Measurements from ENCODE around the gene RAB36.

RAB36 gene

GRCh38 chr22:23158516-23159290, 13.4 kb downstream of the RAB36 start:
- no peak for DNase-seq

DNA sequence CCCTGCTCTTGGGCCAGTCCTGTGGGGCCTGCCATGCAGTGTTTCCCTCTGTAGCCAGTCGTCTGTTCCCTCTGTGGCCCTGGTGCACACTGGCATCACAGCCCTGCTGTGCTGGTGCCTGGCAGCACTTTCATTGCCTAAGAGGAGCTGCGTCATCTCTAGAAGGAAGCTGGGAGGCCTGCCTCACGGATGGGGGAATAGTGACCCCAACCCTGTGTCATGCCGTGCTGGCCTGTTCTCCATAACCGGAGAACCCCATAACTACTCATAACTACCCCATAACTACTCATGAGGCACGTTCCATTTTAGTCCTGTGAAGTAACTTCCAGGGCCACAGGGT, 14.0 kb downstream of the RAB36 start:
- no peak for DNase-seq

DNA sequence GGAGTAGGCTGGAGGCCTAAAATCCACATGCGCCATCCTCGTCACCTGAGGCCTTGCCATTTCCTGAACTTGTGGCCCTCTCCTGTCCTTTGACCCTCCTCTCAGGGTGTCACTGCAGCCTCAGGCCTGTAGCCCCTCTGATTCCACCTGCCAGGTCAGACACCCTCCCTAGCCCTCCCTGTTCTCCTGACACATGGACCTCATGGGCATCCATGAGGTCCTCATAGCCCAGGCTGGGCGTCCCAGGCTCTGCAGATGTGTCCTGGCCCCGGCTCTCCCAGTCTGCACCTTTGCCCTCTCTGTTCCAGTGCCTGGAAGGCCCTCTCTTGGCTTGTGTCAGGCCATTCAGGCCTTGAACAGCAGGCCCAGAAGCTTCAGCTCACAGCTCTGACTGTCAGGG, 15.8 kb downstream of the RAB36 start:
- no peak for DNase-seq

- DNase-seq, result no peak
Measured at GRCh38 chr22:23161574-23161973, 16.3 kb downstream of the RAB36 start.

DNA sequence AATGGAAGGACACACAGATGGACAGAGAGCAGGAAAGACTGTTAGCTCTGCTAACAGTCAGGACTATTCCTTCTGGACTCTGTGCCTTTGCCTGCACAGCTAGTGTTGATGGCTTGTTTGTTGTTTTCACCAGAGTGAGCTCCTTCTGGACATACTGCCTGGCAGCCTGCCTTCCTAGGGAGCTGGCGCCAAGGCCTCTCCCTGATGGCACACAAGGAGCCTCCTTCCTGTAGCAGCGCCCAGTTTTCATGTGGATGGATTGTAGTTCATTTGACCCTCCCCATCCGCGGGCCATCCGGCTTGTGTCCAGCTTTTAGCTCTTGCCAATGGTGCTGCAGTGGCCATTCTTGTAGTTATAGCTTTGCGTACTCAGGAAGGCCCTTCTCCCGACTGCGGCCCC, 18.4 kb downstream of the RAB36 start:
- DNase-seq, result no peak

DNA sequence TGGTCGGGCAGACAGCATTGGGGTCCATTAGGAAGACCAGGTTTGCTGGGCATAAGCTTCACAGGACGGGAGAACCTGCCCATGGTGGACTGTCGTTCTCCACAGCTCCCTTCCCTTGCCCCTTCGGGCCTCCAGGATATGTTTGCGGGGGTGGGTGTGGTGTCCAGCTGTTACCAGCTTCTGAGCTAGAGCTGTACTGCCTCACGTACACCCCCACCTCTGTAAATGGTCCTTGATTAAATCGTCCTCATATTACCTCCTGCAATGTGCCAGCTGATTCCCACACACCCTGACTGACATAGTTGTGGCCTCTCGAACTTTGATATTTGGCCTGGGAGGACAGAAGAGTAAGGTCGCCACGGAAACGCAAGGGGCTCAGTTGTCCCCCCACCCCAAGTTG, 18.8 kb downstream of the RAB36 start:
- no peak for DNase-seq

GRCh38 chr22:23166042-23166831, 21.0 kb downstream of the RAB36 start:
- no peak for DNase-seq

DNA sequence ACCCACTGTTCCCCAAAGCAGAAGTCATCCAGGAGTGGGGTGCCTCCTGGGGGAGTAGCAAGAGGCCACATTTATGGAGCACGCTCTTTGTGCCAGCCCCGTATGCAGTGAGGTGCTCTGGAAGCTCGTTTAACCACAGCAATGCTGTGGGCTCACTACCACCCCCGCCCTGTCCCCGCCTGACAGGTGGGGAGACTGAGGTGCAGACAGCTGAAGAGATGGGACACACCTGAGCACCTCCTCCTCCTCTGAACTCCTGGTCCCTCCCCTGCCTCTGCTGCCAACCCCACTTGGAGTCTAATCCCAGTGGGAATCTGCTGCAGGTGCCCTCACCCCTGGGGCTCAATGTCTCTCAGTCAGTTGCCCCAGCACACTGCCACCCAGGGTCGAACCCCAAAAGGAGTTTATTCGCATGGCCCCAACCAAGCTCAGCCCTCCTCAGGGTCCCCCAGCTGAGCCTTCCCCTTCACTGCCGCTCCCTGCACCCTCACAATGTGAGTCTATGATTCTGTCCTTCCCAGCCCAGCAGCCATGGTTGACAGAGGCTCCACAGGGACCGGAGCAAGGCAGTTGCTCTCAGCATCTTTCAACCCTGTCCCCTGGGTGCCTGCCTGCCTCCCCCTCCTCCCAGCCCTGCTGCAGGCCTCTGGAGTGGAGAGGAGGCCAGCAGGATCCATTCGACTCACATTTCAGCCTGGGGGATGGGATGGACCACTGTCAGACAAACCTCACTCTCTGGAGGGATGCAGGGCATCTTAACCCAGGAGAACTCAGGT, 21.8 kb downstream of the RAB36 start:
- no peak for DNase-seq

- DNase-seq, result no peak
Measured at GRCh38 chr22:23168391-23169042, 23.2 kb downstream of the RAB36 start.

- DNase-seq, result no peak
Measured at GRCh38 chr22:23169043-23169406, 23.7 kb downstream of the RAB36 start.

DNA sequence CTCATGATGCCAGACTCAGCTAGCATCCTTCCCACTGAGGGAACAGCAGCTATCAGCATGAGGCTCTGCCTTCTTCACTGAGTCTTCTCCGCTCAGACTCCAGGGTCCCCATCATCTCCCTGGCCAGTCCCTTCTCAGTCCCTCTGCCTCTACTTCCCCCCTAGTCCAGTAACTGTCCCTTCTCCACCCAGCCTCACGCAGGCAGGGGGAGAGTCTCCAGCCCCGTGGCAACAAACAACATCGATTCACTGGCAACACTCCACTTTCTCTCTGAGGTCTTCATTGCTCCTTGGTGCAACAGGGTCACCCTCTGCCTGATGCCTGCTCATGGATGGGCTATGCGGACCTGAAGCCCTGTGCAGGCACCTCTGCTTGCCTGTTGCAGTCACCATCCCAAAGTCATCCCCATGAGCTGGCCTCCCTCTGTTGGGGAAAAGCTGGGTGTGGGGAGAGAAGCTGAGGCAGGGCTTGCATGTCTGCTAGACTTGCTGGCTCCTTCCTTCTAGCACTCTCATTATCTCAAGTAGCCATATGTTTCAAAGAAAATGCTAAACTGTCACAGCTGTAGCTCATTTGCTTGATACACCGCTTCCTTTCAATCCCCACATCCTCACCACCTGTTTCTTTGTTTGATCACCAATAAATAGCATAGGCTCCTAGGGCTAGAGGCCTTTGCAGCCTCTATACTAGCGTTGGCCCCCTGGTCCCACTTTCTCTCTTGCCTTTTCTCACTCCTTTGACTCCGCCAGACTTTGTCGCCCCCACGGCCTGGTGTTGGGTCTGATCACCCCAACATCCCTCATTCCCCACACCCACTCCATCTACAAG, 30.8 kb downstream of the RAB36 start:
- DNase-seq, result no peak

- no peak for DNase-seq
Measured at GRCh38 chr22:23176645-23177027, 31.4 kb downstream of the RAB36 start.

DNA sequence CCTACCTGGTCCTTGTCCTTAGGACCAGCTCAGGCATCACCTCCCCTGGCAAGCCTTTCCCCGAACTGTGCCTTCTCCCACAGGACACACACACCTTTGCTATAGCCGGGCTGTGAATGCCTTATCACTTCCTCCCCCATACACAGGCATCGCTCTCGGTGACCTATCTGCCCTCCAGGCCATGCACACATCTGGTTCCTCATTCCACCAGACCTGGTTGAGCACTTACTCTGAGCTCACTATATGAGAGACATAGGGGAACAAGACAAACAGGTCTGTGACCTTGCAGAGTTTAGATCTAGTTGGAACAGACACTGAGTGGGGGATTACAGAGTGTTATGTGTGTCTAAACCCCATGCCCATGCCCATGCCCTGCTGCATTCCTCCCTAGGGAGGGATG, 31.9 kb downstream of the RAB36 start:
- no peak for DNase-seq

GRCh38 chr22:23178512-23179254, 33.4 kb downstream of the RAB36 start:
- DNase-seq, result peak; percentile 52

DNA sequence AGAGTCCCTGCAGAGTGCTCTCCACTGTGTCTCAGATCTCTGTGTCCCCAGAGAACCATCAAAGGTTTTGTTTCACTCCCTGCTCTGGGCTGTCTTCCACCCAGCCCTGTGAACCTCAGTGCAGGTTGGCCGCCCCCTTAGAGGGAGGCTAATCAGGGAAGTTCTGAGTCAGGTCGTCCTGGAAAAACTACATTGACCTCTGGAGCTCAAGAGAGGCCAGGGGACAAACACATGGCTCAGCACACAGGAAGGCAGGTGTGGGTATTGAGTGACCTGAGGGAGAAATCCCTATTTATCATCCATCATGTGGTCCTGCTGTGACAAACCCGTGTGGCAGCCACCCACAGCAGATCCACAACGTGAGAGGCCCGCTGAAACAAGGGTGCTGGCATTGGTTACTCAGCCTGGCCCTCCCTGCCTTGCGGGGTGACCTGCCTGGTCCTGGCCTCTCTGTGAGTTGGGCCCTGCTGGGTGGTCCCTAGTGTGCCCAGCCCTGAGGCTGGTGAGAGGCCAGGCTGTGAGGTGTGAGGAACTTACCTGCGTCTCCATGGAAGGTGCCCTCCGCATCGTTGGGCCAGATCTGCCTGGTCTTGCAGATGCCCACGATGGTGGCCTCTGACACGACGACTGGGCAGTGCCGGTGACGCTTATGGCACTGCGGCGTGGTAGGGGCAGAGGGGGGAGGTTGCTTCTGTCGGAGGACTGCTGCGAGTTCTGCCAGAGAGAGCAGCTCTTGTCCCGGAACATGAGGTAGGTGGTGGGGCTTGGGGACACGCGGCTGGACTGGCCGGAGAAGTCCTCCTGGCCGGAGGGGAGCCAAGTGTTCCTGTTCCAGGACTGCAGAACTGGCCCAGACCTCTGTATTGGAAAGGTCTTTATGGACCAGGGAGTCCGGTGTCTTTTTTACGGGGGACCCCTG, 34.4 kb downstream of the RAB36 start:
- DNase-seq, result no peak

DNA sequence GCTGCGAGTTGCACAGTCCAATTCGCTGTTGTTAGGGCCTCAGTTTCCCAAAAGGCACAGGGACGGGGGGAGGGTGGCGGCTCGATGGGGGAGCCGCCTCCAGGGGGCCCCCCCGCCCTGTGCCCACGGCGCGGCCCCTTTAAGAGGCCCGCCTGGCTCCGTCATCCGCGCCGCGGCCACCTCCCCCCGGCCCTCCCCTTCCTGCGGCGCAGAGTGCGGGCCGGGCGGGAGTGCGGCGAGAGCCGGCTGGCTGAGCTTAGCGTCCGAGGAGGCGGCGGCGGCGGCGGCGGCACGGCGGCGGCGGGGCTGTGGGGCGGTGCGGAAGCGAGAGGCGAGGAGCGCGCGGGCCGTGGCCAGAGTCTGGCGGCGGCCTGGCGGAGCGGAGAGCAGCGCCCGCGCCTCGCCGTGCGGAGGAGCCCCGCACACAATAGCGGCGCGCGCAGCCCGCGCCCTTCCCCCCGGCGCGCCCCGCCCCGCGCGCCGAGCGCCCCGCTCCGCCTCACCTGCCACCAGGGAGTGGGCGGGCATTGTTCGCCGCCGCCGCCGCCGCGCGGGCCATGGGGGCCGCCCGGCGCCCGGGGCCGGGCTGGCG, 35.1 kb downstream of the RAB36 start, which contains the start of gene BCR:
TSS of gene BCR (plus strand) at position 209 of the 592 bp plus-strand sequence. CDS start 452 bp downstream, outside the sequence.
- peak; percentile 69 for DNase-seq

DNA sequence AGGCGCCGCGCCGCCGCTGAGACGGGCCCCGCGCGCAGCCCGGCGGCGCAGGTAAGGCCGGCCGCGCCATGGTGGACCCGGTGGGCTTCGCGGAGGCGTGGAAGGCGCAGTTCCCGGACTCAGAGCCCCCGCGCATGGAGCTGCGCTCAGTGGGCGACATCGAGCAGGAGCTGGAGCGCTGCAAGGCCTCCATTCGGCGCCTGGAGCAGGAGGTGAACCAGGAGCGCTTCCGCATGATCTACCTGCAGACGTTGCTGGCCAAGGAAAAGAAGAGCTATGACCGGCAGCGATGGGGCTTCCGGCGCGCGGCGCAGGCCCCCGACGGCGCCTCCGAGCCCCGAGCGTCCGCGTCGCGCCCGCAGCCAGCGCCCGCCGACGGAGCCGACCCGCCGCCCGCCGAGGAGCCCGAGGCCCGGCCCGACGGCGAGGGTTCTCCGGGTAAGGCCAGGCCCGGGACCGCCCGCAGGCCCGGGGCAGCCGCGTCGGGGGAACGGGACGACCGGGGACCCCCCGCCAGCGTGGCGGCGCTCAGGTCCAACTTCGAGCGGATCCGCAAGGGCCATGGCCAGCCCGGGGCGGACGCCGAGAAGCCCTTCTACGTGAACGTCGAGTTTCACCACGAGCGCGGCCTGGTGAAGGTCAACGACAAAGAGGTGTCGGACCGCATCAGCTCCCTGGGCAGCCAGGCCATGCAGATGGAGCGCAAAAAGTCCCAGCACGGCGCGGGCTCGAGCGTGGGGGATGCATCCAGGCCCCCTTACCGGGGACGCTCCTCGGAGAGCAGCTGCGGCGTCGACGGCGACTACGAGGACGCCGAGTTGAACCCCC, 35.8 kb downstream of the RAB36 start:
- DNase-seq, result no peak

- DNase-seq, result no peak
Measured at GRCh38 chr22:23181721-23182308, 36.5 kb downstream of the RAB36 start.

Measured in fibroblast of skin of scalp (primary cell).